ENCODE results near the gene NMRAL1.

GRCh38 chr16:4508806-4509205 is 34.4 kb upstream of the NMRAL1 start:
- no peak for TF ChIP-seq CTCF (IDR thresholded peaks at IDR 0.05; ENCODE audit: insufficient read depth, low read length, poor library complexity, severe bottlenecking)
- no peak for TF ChIP-seq EZH2phosphoT487 (conservative IDR thresholded peaks at IDR 0.05; ENCODE audit: low read length)

Data from SU-DHL-6 (cell line).